Measurements from ENCODE around the gene MTA1.

Gene MTA1

GRCh38 chr14:105483300-105484068 lies 63.9 kb downstream of the MTA1 start:
- DNase-seq = no peak

- DNase-seq = no peak
Observed at GRCh38 chr14:105484069-105484996, 64.7 kb downstream of the MTA1 start.

- no peak for DNase-seq
Observed at GRCh38 chr14:105484997-105485393, 65.4 kb downstream of the MTA1 start.

GRCh38 chr14:105485739-105486162 lies 66.1 kb downstream of the MTA1 start:
- DNase-seq = no peak

GRCh38 chr14:105486163-105486973 lies 66.7 kb downstream of the MTA1 start, which contains the start of gene CRIP1:
TSS of gene CRIP1 (plus strand) at chr14:105486886. CDS start at chr14:105487260, 374 bp downstream.
- DNase-seq = no peak

GRCh38 chr14:105486974-105487448 lies 67.4 kb downstream of the MTA1 start:
- DNase-seq = no peak

GRCh38 chr14:105487449-105487985 lies 67.9 kb downstream of the MTA1 start:
- DNase-seq = no peak

- DNase-seq = no peak
Observed at GRCh38 chr14:105487986-105488777, 68.6 kb downstream of the MTA1 start.

- DNase-seq = no peak
Observed at GRCh38 chr14:105488781-105489541, 69.3 kb downstream of the MTA1 start.

- DNase-seq = peak in 53 of 56 donors; percentile 28 to 97 (median 74)
Observed at GRCh38 chr14:105489542-105490266, 70.1 kb downstream of the MTA1 start.

GRCh38 chr14:105490267-105490571 lies 70.6 kb downstream of the MTA1 start:
- peak in 4 of 56 donors; percentile 72 to 75 (median 74) for DNase-seq

- DNase-seq = peak; percentile 96 to 100 (median 100)
Observed at GRCh38 chr14:105490572-105491365, 71.1 kb downstream of the MTA1 start, which contains the start of gene TEDC1. TSS of gene TEDC1 (plus strand) at chr14:105491246. CDS start at chr14:105491376, 130 bp downstream.

GRCh38 chr14:105491366-105491973 lies 71.8 kb downstream of the MTA1 start:
- DNase-seq = peak in 25 of 56 donors; percentile 18 to 70 (median 54)

GRCh38 chr14:105492031-105492970 lies 72.7 kb downstream of the MTA1 start:
- no peak for DNase-seq

GRCh38 chr14:105492971-105493871 lies 73.6 kb downstream of the MTA1 start:
- no peak for DNase-seq

All from nucleus accumbens (tissue), 56 donors.